GM12873 (cell line): ENCODE measurements around the gene ATP6AP2.

Source experiments
- CTCF ChIP-seq: IDR thresholded peaks from 2 replicates; pipeline ENCODE4 v1.5.1; 2012; ENCODE audit warnings: low read depth, mild to moderate bottlenecking, moderate library complexity, low read length, control low read depth; ENCODE audit not compliant: insufficient read depth; ENCODE audit errors: missing control alignments

ATP6AP2 gene

GRCh38 chrX:40615976-40616375 lies 35.2 kb downstream of the ATP6AP2 start:
- TF ChIP-seq CTCF, result no peak

- TF ChIP-seq CTCF, result no peak
Measured at GRCh38 chrX:40617566-40617965, 36.8 kb downstream of the ATP6AP2 start.

GRCh38 chrX:40622479-40623138 lies 41.8 kb downstream of the ATP6AP2 start:
- no peak for TF ChIP-seq CTCF

GRCh38 chrX:40623139-40623536 lies 42.4 kb downstream of the ATP6AP2 start, which contains the start of gene MPC1L:
Gene MPC1L, plus strand, starts transcription at chrX:40623428. Its CDS starts 138 bp downstream, at chrX:40623566.
- no peak for TF ChIP-seq CTCF

GRCh38 chrX:40623665-40624064 lies 42.9 kb downstream of the ATP6AP2 start:
- TF ChIP-seq CTCF, result no peak

- no peak for TF ChIP-seq CTCF
Measured at GRCh38 chrX:40625294-40625693, 44.5 kb downstream of the ATP6AP2 start.

- no peak for TF ChIP-seq CTCF
Measured at GRCh38 chrX:40628506-40628905, 47.7 kb downstream of the ATP6AP2 start.
